Ascending aorta (tissue), 2 donors: Measurements from ENCODE around the gene ANKRD61. TPM values are rescaled to one million over a fixed set of nuclear protein-coding genes. Genes with fewer than 3 reads are reported as not detected.
"Not testable (repeated sequence)": the region's sequence is repeated elsewhere in the genome, so short reads cannot be mapped to it uniquely, and the experiment has no call there.

Source experiments
- DNase-seq, 2 donors: peaks; one replicate each; pipeline ENCODE4 v3.0.0-alpha.2; 2019; ENCODE audit warnings: low spot score in 2 of 2
- H3K27ac ChIP-seq, 2 donors: fragments of 200-600 bp; sonication (generic); one replicate each; pipeline ENCODE4 v1.5.1; 2016 to 2017; ENCODE audit warnings: mild to moderate bottlenecking in 1 of 2
- H3K27me3 ChIP-seq: fragments of 200-600 bp; sonication (generic); one replicate; pipeline ENCODE4 v1.5.1; 2017
- H3K36me3 ChIP-seq, 2 donors: fragments of 200-600 bp; sonication (generic); one replicate each; pipeline ENCODE4 v1.5.1; 2016
- H3K4me1 ChIP-seq, 2 donors: fragments of 200-600 bp; sonication (generic); one replicate each; pipeline ENCODE4 v1.5.1; 2016 to 2017; ENCODE audit warnings: mild to moderate bottlenecking in 1 of 2
- H3K4me3 ChIP-seq, 2 donors: fragments of 200-600 bp; sonication (generic); one replicate each; pipeline ENCODE4 v1.5.1; 2016 to 2017; ENCODE audit warnings: mild to moderate bottlenecking in 1 of 2
- H3K9me3 ChIP-seq, 2 donors: fragments of 200-600 bp; sonication (generic); one replicate each; pipeline ENCODE4 v1.5.1; 2016
- CTCF ChIP-seq, 3 experiments: fragments of 200-600 bp in 2 of 3; fragments of 450-650 bp in 1 of 3; sonication (generic) in 2 of 3; IDR thresholded peaks; one replicate each; pipeline ENCODE4 v1.5.1; 2016 to 2019; ENCODE audit warnings: antibody characterized with exemption in 3 of 3, mild to moderate bottlenecking in 1 of 3, moderate library complexity in 1 of 3
- intact Hi-C: fragments of 100-400 bp; cut with DNase I; formaldehyde crosslinking; loops from one replicate; pipeline ENCODE4 v1.15.1; 2023
- total RNA-seq: library from RNA; depleted of rRNA; stranded (reverse); fragments of >200 nt; gene quantifications from one replicate; pipeline ENCODE4 v1.1.0, GENCODE V29; 2016

Gene ANKRD61
- total RNA-seq, 1 donor from 2014 or later, result not detected

- no peak overlapping the region for H3K27ac ChIP-seq
- H3K4me3 ChIP-seq, result no peak overlapping the region
- H3K36me3 ChIP-seq, result no peaks in the 10 kb centered on the region
- H3K9me3 ChIP-seq, result no peaks in the 10 kb centered on the region
- TF ChIP-seq CTCF (IDR thresholded peaks at IDR 0.05), result no peak
- DNase-seq, result no peak
- no peaks in the 10 kb centered on the region for H3K4me1 ChIP-seq
- no peaks in the 10 kb centered on the region for H3K27me3 ChIP-seq
- intact Hi-C loops, result no loop called here
These were observed 43.6 kb downstream of the ANKRD61 start for GRCh38 chr7:6074612-6075380.

GRCh38 chr7:6078548-6078947, 47.4 kb downstream of the ANKRD61 start:
- H3K27ac ChIP-seq, result no peak overlapping the region
- TF ChIP-seq CTCF (IDR thresholded peaks at IDR 0.05), result no peak
- intact Hi-C loops, result no loop called here
- no peaks in the 10 kb centered on the region for H3K4me1 ChIP-seq
- no peak for DNase-seq
- no peak overlapping the region for H3K4me3 ChIP-seq
- no peaks in the 10 kb centered on the region for H3K27me3 ChIP-seq
- H3K9me3 ChIP-seq, result no peaks in the 10 kb centered on the region
- no peaks in the 10 kb centered on the region for H3K36me3 ChIP-seq

GRCh38 chr7:6083047-6083446, 51.9 kb downstream of the ANKRD61 start:
- DNase-seq, intact Hi-C loops, H3K36me3 ChIP-seq, H3K4me3 ChIP-seq, H3K27ac ChIP-seq, H3K4me1 ChIP-seq, H3K27me3 ChIP-seq, H3K9me3 ChIP-seq: not testable (repeated sequence)

Other genes starting within 250 kb of the ANKRD61 start
- gene RNF216, start 249.7 kb upstream of the ANKRD61 start, total RNA-seq, result 20.6 TPM
- gene OCM, start 150.6 kb upstream of the ANKRD61 start, total RNA-seq, result not detected
- gene CCZ1, start 132.6 kb upstream of the ANKRD61 start, total RNA-seq, result 8.2 TPM
- gene RSPH10B, start 60.7 kb upstream of the ANKRD61 start, total RNA-seq, result not detected
- gene PMS2, start 22.3 kb upstream of the ANKRD61 start, total RNA-seq, result 13.2 TPM
- gene AIMP2, start 22.1 kb upstream of the ANKRD61 start, total RNA-seq, result 19.4 TPM
- 310 TPM for gene EIF2AK1, start 27.8 kb downstream of the ANKRD61 start, total RNA-seq
- 1.5 TPM for gene USP42, start 73.6 kb downstream of the ANKRD61 start, total RNA-seq
- 51.8 TPM for gene CYTH3, start 241.2 kb downstream of the ANKRD61 start, total RNA-seq